ENCODE results near the gene CENPQ. TPM values are rescaled to one million over a fixed set of nuclear protein-coding genes. Genes with fewer than 3 reads are reported as not detected.

Gene CENPQ
- total and polyA plus RNA-seq, 2 donors (not counting 1 experiment from before 2014, with no cell fraction given): 5.3 to 7.3 TPM

DNA sequence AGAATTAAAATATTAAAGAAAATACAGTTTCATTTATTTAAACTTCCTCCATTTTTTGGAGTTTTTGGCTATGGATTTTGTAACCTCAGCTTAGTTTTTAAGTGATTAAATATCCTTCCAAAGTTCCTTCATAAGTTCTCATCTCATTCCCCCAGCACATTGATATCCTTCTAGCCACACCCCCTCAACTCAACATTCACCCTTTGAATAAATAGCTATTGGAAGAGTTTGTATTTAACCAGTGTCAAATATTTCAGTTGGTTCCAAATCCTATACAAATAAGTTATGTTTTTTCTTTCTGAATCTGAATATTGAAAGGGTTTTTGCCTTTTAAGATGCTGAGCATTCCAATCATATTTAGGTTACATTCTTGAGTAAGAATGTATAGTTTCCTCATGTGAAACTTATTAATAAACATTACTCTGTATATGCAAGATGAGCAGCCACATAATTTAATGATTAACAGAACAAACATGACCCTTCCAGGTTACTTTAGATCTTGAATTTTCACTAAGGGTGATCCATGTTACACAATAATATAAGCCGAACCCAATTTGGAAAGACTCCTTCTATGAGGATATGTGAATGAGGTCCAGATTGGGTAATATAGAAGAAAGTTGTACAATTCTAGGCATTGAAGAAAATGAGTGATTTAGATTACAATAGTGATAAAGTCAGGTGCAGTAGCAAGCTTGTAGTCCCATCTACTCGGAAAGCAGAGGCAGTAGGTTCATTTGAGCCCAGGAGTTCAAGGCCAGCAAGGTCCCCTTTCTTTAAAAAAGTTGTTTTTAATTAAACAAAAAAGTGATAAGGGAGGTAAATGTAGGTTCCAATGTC is 50.2 kb downstream of the CENPQ start:
- Histone ChIP-seq H3K4me1 (ENCODE audit: control insufficient read depth, extremely low read depth, insufficient read depth, low read length) (no peaks in the 10 kb centered on the region), H3K9me3 (ENCODE audit: control insufficient read depth, insufficient read depth, low read depth, low read length) (no peaks in the 10 kb centered on the region), H3K4me2 (ENCODE audit: extremely low read depth, insufficient read depth, low read length) (no peak overlapping the region), H3K27me3 (ENCODE audit: control insufficient read depth, insufficient read depth, low read length) (no peaks in the 10 kb centered on the region), H3K36me3 (ENCODE audit: control insufficient read depth, insufficient read depth, low read length) (no peaks in the 10 kb centered on the region), H3K79me2 (ENCODE audit: control insufficient read depth, insufficient read depth, low read length) (no peaks in the 10 kb centered on the region), H3K27ac (ENCODE audit: insufficient read depth, low read length) (no peak overlapping the region), H3K4me3 (replicated peaks in 1 of 4; ENCODE audit: control extremely low read depth in 1 of 4, insufficient read depth in 1 of 4, low read depth in 3 of 4, low read length in 4 of 4) (no peak overlapping the region), H3K9ac (ENCODE audit: insufficient read depth, low read length) (no peak overlapping the region), H4K20me1 (ENCODE audit: control insufficient read depth, extremely low read depth, insufficient read depth, low read length) (no peaks in the 10 kb centered on the region), H2AFZ (ENCODE audit: low read length) (no peak overlapping the region)
- TF ChIP-seq CTCF (conservative IDR thresholded peaks at IDR 0.05 in 1 of 2, IDR thresholded peaks at IDR 0.05 in 1 of 2; ENCODE audit: low read depth in 1 of 2, low read length in 2 of 2): no peak
- TF ChIP-seq EZH2 (IDR thresholded peaks at IDR 0.05; ENCODE audit: low read length, missing control alignments): no peak
- DNase-seq (ENCODE audit: low read depth in 2 of 2): no peak

DNA sequence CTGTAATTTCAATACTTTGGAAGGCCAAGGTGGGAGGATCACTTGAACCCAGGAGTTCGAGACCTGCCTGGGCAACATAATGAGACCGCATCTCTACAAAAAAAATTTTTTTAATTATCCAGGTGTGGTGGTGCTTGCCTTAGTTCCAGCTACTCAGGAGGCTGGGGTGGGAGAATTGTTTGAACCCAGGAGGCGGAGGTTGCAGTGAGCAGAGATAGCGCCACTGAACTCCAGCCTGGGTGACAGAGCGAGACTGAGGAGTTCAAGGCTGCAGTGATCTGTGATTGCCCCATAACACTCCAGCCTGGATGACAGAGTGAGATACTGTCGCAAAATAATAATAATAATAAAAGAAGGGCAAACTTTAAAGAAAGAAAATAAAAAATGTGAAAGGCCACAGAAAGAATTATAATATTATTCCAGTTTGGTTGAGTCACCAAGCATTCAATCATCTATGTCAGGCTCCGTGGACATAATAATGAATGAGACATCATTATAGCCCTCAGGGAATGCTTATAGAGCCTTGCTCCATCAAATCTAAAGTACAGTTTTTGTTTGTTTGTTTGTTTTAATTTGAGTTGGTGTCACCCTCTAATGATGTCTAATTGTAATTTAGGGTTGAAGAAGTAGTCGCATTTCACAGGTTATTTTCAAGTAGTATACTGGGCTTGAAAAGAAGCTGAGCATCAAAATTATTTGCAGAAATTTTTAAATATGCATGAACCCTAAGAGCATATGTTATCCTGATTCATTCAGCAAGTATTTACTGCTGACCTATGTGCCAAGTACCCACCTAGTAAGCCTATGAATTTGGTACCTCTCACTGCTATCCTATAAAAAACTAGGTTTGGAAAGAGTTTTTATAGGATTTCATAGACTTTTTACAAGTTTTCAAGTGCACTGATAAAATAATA is 51.7 kb downstream of the CENPQ start:
- Histone ChIP-seq H3K79me2 (ENCODE audit: control insufficient read depth, insufficient read depth, low read length) (no peaks in the 10 kb centered on the region), H4K20me1 (ENCODE audit: control insufficient read depth, extremely low read depth, insufficient read depth, low read length) (no peaks in the 10 kb centered on the region), H3K9me3 (ENCODE audit: control insufficient read depth, insufficient read depth, low read depth, low read length) (no peaks in the 10 kb centered on the region), H3K4me1 (ENCODE audit: control insufficient read depth, extremely low read depth, insufficient read depth, low read length) (no peaks in the 10 kb centered on the region), H2AFZ (ENCODE audit: low read length) (no peak overlapping the region), H3K27ac (ENCODE audit: insufficient read depth, low read length) (no peak overlapping the region), H3K4me2 (ENCODE audit: extremely low read depth, insufficient read depth, low read length) (no peak overlapping the region), H3K4me3 (replicated peaks in 1 of 4; ENCODE audit: control extremely low read depth in 1 of 4, insufficient read depth in 1 of 4, low read depth in 3 of 4, low read length in 4 of 4) (no peak overlapping the region), H3K9ac (ENCODE audit: insufficient read depth, low read length) (no peak overlapping the region), H3K27me3 (ENCODE audit: control insufficient read depth, insufficient read depth, low read length) (no peaks in the 10 kb centered on the region), H3K36me3 (ENCODE audit: control insufficient read depth, insufficient read depth, low read length) (no peaks in the 10 kb centered on the region)
- no peak for DNase-seq (ENCODE audit: low read depth in 2 of 2)
- TF ChIP-seq CTCF (conservative IDR thresholded peaks at IDR 0.05 in 1 of 2, IDR thresholded peaks at IDR 0.05 in 1 of 2; ENCODE audit: low read depth in 1 of 2, low read length in 2 of 2): no peak
- TF ChIP-seq EZH2 (IDR thresholded peaks at IDR 0.05; ENCODE audit: low read length, missing control alignments): no peak

- no peaks in the 10 kb centered on the region for H3K9me3 ChIP-seq (ENCODE audit: control insufficient read depth, insufficient read depth, low read depth, low read length)
- no peaks in the 10 kb centered on the region for H4K20me1 ChIP-seq (ENCODE audit: control insufficient read depth, extremely low read depth, insufficient read depth, low read length)
- TF ChIP-seq EZH2 (IDR thresholded peaks at IDR 0.05; ENCODE audit: low read length, missing control alignments) (no peak), CTCF (conservative IDR thresholded peaks at IDR 0.05 in 1 of 2, IDR thresholded peaks at IDR 0.05 in 1 of 2; ENCODE audit: low read depth in 1 of 2, low read length in 2 of 2) (no peak)
- no peak overlapping the region for H3K4me3 ChIP-seq (replicated peaks in 1 of 4; ENCODE audit: control extremely low read depth in 1 of 4, insufficient read depth in 1 of 4, low read depth in 3 of 4, low read length in 4 of 4)
- DNase-seq (ENCODE audit: low read depth in 2 of 2): no peak
- no peak overlapping the region for H3K4me2 ChIP-seq (ENCODE audit: extremely low read depth, insufficient read depth, low read length)
- H3K27me3 ChIP-seq (ENCODE audit: control insufficient read depth, insufficient read depth, low read length): no peaks in the 10 kb centered on the region
- no peak overlapping the region for H3K9ac ChIP-seq (ENCODE audit: insufficient read depth, low read length)
- H3K4me1 ChIP-seq (ENCODE audit: control insufficient read depth, extremely low read depth, insufficient read depth, low read length): no peaks in the 10 kb centered on the region
- no peak overlapping the region for H2AFZ ChIP-seq (ENCODE audit: low read length)
- H3K79me2 ChIP-seq (ENCODE audit: control insufficient read depth, insufficient read depth, low read length): no peaks in the 10 kb centered on the region
- no peak overlapping the region for H3K27ac ChIP-seq (ENCODE audit: insufficient read depth, low read length)
- no peaks in the 10 kb centered on the region for H3K36me3 ChIP-seq (ENCODE audit: control insufficient read depth, insufficient read depth, low read length)
Measured at GRCh38 chr6:49515485-49516146, 52.4 kb downstream of the CENPQ start.

All from fibroblast of lung (primary cell).